ENCODE measurements around the gene SERPINE2. TPM values are rescaled to one million over a fixed set of nuclear protein-coding genes. Genes with fewer than 3 reads are reported as not detected.

The SERPINE2 gene
- total and polyA plus RNA-seq, 2 experiments from 2014 or later = 18.3 to 44.3 TPM

GRCh38 chr2:224046752-224047151 lies 7.7 kb upstream of the SERPINE2 start:
- Histone ChIP-seq H3K4me1 (ENCODE audit: low read depth) (no peaks in the 10 kb centered on the region), H3K27me3 (no peaks in the 10 kb centered on the region), H3K4me3 (no peak overlapping the region), H3K27ac (no peak overlapping the region), H3K36me3 (no peaks in the 10 kb centered on the region), H3K9me3 (ENCODE audit: low read depth) (no peaks in the 10 kb centered on the region)
- no peak for TF ChIP-seq CTCF (IDR thresholded peaks at IDR 0.05; ENCODE audit: low read depth, low read length)
- peak in 1 of 2 donors; percentile 43 for DNase-seq (ENCODE audit: low read depth in 1 of 2, low spot score in 1 of 2)

GRCh38 chr2:224042191-224042696 lies 3.2 kb upstream of the SERPINE2 start:
- Histone ChIP-seq H3K4me1 (ENCODE audit: low read depth) (peaks cover 5% of the 10 kb centered on the region), H3K9me3 (ENCODE audit: low read depth) (no peaks in the 10 kb centered on the region), H3K27ac (no peak overlapping the region), H3K4me3 (no peak overlapping the region), H3K36me3 (no peaks in the 10 kb centered on the region), H3K27me3 (peaks cover 9% of the 10 kb centered on the region)
- no peak for TF ChIP-seq CTCF (IDR thresholded peaks at IDR 0.05; ENCODE audit: low read depth, low read length)
- DNase-seq (ENCODE audit: low read depth in 1 of 2, low spot score in 1 of 2) = peak in 1 of 2 donors; percentile 64

GRCh38 chr2:224041554-224041953 lies 2.5 kb upstream of the SERPINE2 start:
- Histone ChIP-seq H3K4me3 (no peak overlapping the region), H3K9me3 (ENCODE audit: low read depth) (no peaks in the 10 kb centered on the region), H3K27me3 (peaks cover 9% of the 10 kb centered on the region), H3K36me3 (no peaks in the 10 kb centered on the region), H3K4me1 (ENCODE audit: low read depth) (peaks cover 5% of the 10 kb centered on the region), H3K27ac (no peak overlapping the region)
- no peak for TF ChIP-seq CTCF (IDR thresholded peaks at IDR 0.05; ENCODE audit: low read depth, low read length)
- DNase-seq (ENCODE audit: low read depth in 1 of 2, low spot score in 1 of 2) = no peak

GRCh38 chr2:224040753-224041152 lies 1.7 kb upstream of the SERPINE2 start:
- Histone ChIP-seq H3K4me3 (no peak overlapping the region), H3K27me3 (peaks cover 9% of the 10 kb centered on the region), H3K36me3 (no peaks in the 10 kb centered on the region), H3K27ac (no peak overlapping the region), H3K9me3 (ENCODE audit: low read depth) (no peaks in the 10 kb centered on the region), H3K4me1 (ENCODE audit: low read depth) (peaks cover 5% of the 10 kb centered on the region)
- DNase-seq (ENCODE audit: low read depth in 1 of 2, low spot score in 1 of 2) = no peak
- no peak for TF ChIP-seq CTCF (IDR thresholded peaks at IDR 0.05; ENCODE audit: low read depth, low read length)

GRCh38 chr2:224039770-224040440 lies 819 bp upstream of the SERPINE2 start:
- peak in 1 of 2 donors; percentile 46 for DNase-seq (ENCODE audit: low read depth in 1 of 2, low spot score in 1 of 2)
- no peaks in the 10 kb centered on the region for H3K36me3 ChIP-seq
- peaks cover 9% of the 10 kb centered on the region for H3K27me3 ChIP-seq
- H3K4me1 ChIP-seq (ENCODE audit: low read depth) = peaks cover 5% of the 10 kb centered on the region
- no peaks in the 10 kb centered on the region for H3K9me3 ChIP-seq (ENCODE audit: low read depth)
- no peak overlapping the region for H3K27ac ChIP-seq
- H3K4me3 ChIP-seq = peak overlapping the region; percentile 88
- no peak for TF ChIP-seq CTCF (IDR thresholded peaks at IDR 0.05; ENCODE audit: low read depth, low read length)
